H1 (cell line): Measurements from ENCODE around the gene RAD51D.

ENCODE experiments used
- KDM1A ChIP-seq: fragments of 200-600, 300-600 bp; sonication (generic); IDR thresholded peaks from 2 replicates; pipeline ENCODE4 v1.7.1; 2016; ENCODE audit warnings: mild to moderate bottlenecking, low read length, borderline replicate concordance
- PHF8 ChIP-seq: fragments of 200-600 bp; sonication (generic); conservative IDR thresholded peaks from 2 replicates; pipeline ENCODE4 v1.7.1; 2012; ENCODE audit warnings: low read depth, mild to moderate bottlenecking, inconsistent platforms, low read length, moderate library complexity

- TF ChIP-seq KDM1A = no peak
- no peak for TF ChIP-seq PHF8
Measured at GRCh38 chr17:35051183-35051578, 68.5 kb downstream of the RAD51D start.
